WTC11 (cell line): ENCODE results near the gene AKAP8. TPM values are rescaled to one million over a fixed set of nuclear protein-coding genes. Genes with fewer than 3 reads are reported as not detected.

ENCODE experiments used
- ATAC-seq: fragments of 200-7000 bp; cut with Tn5 transposase; 2 replicates; pipeline ENCODE4 v1.10.0; 2021; ENCODE audit warnings: mild to moderate bottlenecking, moderate library complexity
- CTCF ChIA-PET: fragments of 300-600 bp; sonication (Branson Sonifier 250); formaldehyde crosslinking; loops from one replicate; lab custom pipeline; 2021; ENCODE audit warnings: antibody characterized with exemption; lab: Charles Lee
- POLR2A ChIA-PET: fragments of 350-600 bp; sonication (Branson Sonifier 250); formaldehyde crosslinking; loops from one replicate; lab custom pipeline; 2021; ENCODE audit warnings: antibody characterized with exemption; lab: Charles Lee
- DNase-seq: peaks from one replicate; pipeline ENCODE4 v3.0.0; 2021; ENCODE audit warnings: low spot score
- H3K27ac Mint-ChIP-seq: 2 replicates; pipeline ENCODE4 v1.8.0; 2021; ENCODE audit warnings: mixed read lengths
- H3K27me3 Mint-ChIP-seq: 2 replicates; pipeline ENCODE4 v1.8.0; 2021; ENCODE audit warnings: low read depth, mild to moderate bottlenecking, moderate library complexity, mixed read lengths
- H3K36me3 Mint-ChIP-seq: 2 replicates; pipeline ENCODE4 v1.8.0; 2021; ENCODE audit warnings: mixed read lengths
- H3K4me1 Mint-ChIP-seq: 2 replicates; pipeline ENCODE4 v1.8.0; 2022; ENCODE audit warnings: mixed read lengths
- H3K4me3 Mint-ChIP-seq: 2 replicates; pipeline ENCODE4 v1.8.0; 2021; ENCODE audit warnings: mild to moderate bottlenecking, moderate library complexity, mixed read lengths
- H3K9me3 Mint-ChIP-seq: 2 replicates; pipeline ENCODE4 v1.8.0; 2021; ENCODE audit warnings: mixed read lengths
- ATF1 ChIP-seq: sonication (generic); formaldehyde crosslinking; IDR thresholded peaks from 2 replicates; pipeline ENCODE4 v1.8.1; 2023; ENCODE audit warnings: mild to moderate bottlenecking, moderate library complexity, missing genetic modification reagents
- CBFB ChIP-seq: sonication (generic); formaldehyde crosslinking; IDR thresholded peaks from 2 replicates; pipeline ENCODE4 v1.8.1; 2022; ENCODE audit warnings: mild to moderate bottlenecking, low read depth, missing genetic modification reagents
- CREB1 ChIP-seq: sonication (generic); formaldehyde crosslinking; IDR thresholded peaks from 2 replicates; pipeline ENCODE4 v1.8.0; 2023; ENCODE audit warnings: mild to moderate bottlenecking, missing genetic modification reagents
- E2F5 ChIP-seq: sonication (generic); formaldehyde crosslinking; IDR thresholded peaks from 2 replicates; pipeline ENCODE4 v1.8.1; 2022; ENCODE audit warnings: mild to moderate bottlenecking, moderate library complexity, missing genetic modification reagents
- ELF4 ChIP-seq: sonication (generic); formaldehyde crosslinking; IDR thresholded peaks from 2 replicates; pipeline ENCODE4 v1.8.1; 2022; ENCODE audit warnings: low read depth, mild to moderate bottlenecking, moderate library complexity, missing genetic modification reagents
- ERG ChIP-seq: fragments of 250-450 bp; sonication (Bioruptor Pico); IDR thresholded peaks from 2 replicates; pipeline ENCODE4 v1.8.0; 2021; ENCODE audit warnings: mild to moderate bottlenecking
- ETV6 ChIP-seq: sonication (generic); formaldehyde crosslinking; IDR thresholded peaks from 2 replicates; pipeline ENCODE4 v1.8.1; 2022; ENCODE audit warnings: mild to moderate bottlenecking, missing genetic modification reagents
- FOXP4 ChIP-seq: sonication (generic); formaldehyde crosslinking; IDR thresholded peaks from 2 replicates; pipeline ENCODE4 v1.8.0; 2022; ENCODE audit warnings: mild to moderate bottlenecking, missing genetic modification reagents
- HMGXB4 ChIP-seq: sonication (generic); formaldehyde crosslinking; IDR thresholded peaks from 2 replicates; pipeline ENCODE4 v1.8.1; 2023; ENCODE audit warnings: mild to moderate bottlenecking, moderate library complexity, missing genetic modification reagents
- IRF1 ChIP-seq: sonication (generic); formaldehyde crosslinking; IDR thresholded peaks from 2 replicates; pipeline ENCODE4 v1.8.0; 2023; ENCODE audit warnings: missing genetic modification reagents
- JUN ChIP-seq: sonication (generic); formaldehyde crosslinking; IDR thresholded peaks from 2 replicates; pipeline ENCODE4 v1.8.0; 2023; ENCODE audit warnings: mild to moderate bottlenecking, missing genetic modification reagents
- KAT7 ChIP-seq: sonication (generic); formaldehyde crosslinking; IDR thresholded peaks from 2 replicates; pipeline ENCODE4 v1.8.1; 2023; ENCODE audit warnings: missing genetic modification reagents, mild to moderate bottlenecking, borderline replicate concordance
- MYBL2 ChIP-seq: sonication (generic); formaldehyde crosslinking; IDR thresholded peaks from 2 replicates; pipeline ENCODE4 v1.8.1; 2023; ENCODE audit warnings: mild to moderate bottlenecking, moderate library complexity, missing genetic modification reagents
- NFATC4 ChIP-seq: fragments of 250-450 bp; sonication (Bioruptor Pico); IDR thresholded peaks from 2 replicates; pipeline ENCODE4 v1.9.0; 2021; ENCODE audit warnings: mild to moderate bottlenecking
- NR1H2 ChIP-seq: sonication (generic); formaldehyde crosslinking; IDR thresholded peaks from 2 replicates; pipeline ENCODE4 v1.9.0; 2021; ENCODE audit warnings: mild to moderate bottlenecking, moderate library complexity, missing genetic modification reagents
- PRDM15 ChIP-seq: sonication (generic); formaldehyde crosslinking; IDR thresholded peaks from 2 replicates; pipeline ENCODE4 v1.8.0; 2022; ENCODE audit warnings: missing genetic modification reagents
- PRRX2 ChIP-seq: fragments of 250-450 bp; sonication (Bioruptor Pico); IDR thresholded peaks from 2 replicates; pipeline ENCODE4 v1.8.0; 2021; ENCODE audit warnings: mild to moderate bottlenecking
- TEAD4 ChIP-seq: sonication (generic); formaldehyde crosslinking; IDR thresholded peaks from 2 replicates; pipeline ENCODE4 v1.8.0; 2022; ENCODE audit warnings: mild to moderate bottlenecking, missing genetic modification reagents
- TP53 ChIP-seq: sonication (generic); formaldehyde crosslinking; IDR thresholded peaks from 2 replicates; pipeline ENCODE4 v1.8.1; 2023; ENCODE audit warnings: mild to moderate bottlenecking, missing genetic modification reagents
- ZBTB21 ChIP-seq: sonication (generic); formaldehyde crosslinking; IDR thresholded peaks from 2 replicates; pipeline ENCODE4 v1.8.1; 2023; ENCODE audit warnings: mild to moderate bottlenecking, missing genetic modification reagents, borderline replicate concordance
- ZMAT4 ChIP-seq: fragments of 250-450 bp; sonication (Bioruptor Pico); IDR thresholded peaks from 2 replicates; pipeline ENCODE4 v1.9.0; 2021; ENCODE audit warnings: mild to moderate bottlenecking
- ZNF121 ChIP-seq: sonication (generic); formaldehyde crosslinking; IDR thresholded peaks from 2 replicates; pipeline ENCODE4 v1.8.0; 2023; ENCODE audit warnings: missing genetic modification reagents
- ZNF219 ChIP-seq: sonication (generic); formaldehyde crosslinking; IDR thresholded peaks from 2 replicates; pipeline ENCODE4 v1.8.0; 2023; ENCODE audit warnings: missing genetic modification reagents, mild to moderate bottlenecking, borderline replicate concordance
- ZNF671 ChIP-seq: fragments of 250-450 bp; sonication (Bioruptor Pico); IDR thresholded peaks from 2 replicates; pipeline ENCODE4 v1.8.0; 2021; ENCODE audit warnings: mild to moderate bottlenecking
- total RNA-seq: library from RNA; stranded (reverse); gene quantifications from 3 replicates; pipeline ENCODE4 v1.2.3, GENCODE V29; 2021

Gene AKAP8
- total RNA-seq, 1 experiment from 2014 or later, result 65.9 TPM

GRCh38 chr19:15381864-15382263 is 2.3 kb upstream of the AKAP8 start:
- Mint-ChIP-seq H3K27ac (peak overlapping the region; percentile 82), H3K4me3 (peak overlapping the region; percentile 86), H3K4me1 (peaks cover 26% of the 10 kb centered on the region), H3K36me3 (peaks cover 5% of the 10 kb centered on the region; the same call in 1 of the 2 replicates), H3K9me3 (no peaks in the 10 kb centered on the region), H3K27me3 (no peaks in the 10 kb centered on the region)
- TF ChIP-seq ZBTB21 (CRISPR knock-in tag) (no peak), ZNF121 (CRISPR knock-in tag) (no peak), ZNF219 (no peak), NR1H2 (CRISPR knock-in tag) (no peak), CREB1 (CRISPR knock-in tag) (no peak), ELF4 (CRISPR knock-in tag) (no peak), NFATC4 (CRISPR knock-in tag) (no peak), TEAD4 (CRISPR knock-in tag) (no peak), TP53 (CRISPR knock-in tag) (no peak), PRRX2 (no peak), ZMAT4 (CRISPR knock-in tag) (no peak)
- DNase-seq (no peak), ATAC-seq (no peak)
- CTCF ChIA-PET, result no interaction called here
- POLR2A ChIA-PET, result interaction anchor here (1.6 kb wide), 1 partner anchor 37 kb away, joined by 5 read pairs; the partner anchor contains the start of gene AKAP8L

- peaks cover 29% of the 10 kb centered on the region for H3K4me1 Mint-ChIP-seq
- ChIA-PET CTCF (no interaction called here), POLR2A (no interaction called here)
- ATAC-seq, result no peak
- H3K27ac Mint-ChIP-seq, result peak overlapping the region; percentile 82
- H3K4me3 Mint-ChIP-seq, result peak overlapping the region; percentile 86
- DNase-seq, result no peak
- H3K27me3 Mint-ChIP-seq, result no peaks in the 10 kb centered on the region
- TF ChIP-seq CREB1 (CRISPR knock-in tag) (no peak), KAT7 (no peak), TEAD4 (CRISPR knock-in tag) (no peak), ERG (no peak), CBFB (CRISPR knock-in tag) (no peak), ETV6 (CRISPR knock-in tag) (no peak), MYBL2 (CRISPR knock-in tag) (no peak), ATF1 (no peak), TP53 (CRISPR knock-in tag) (no peak), E2F5 (CRISPR knock-in tag) (no peak), HMGXB4 (CRISPR knock-in tag) (no peak), ZNF671 (CRISPR knock-in tag) (no peak), PRDM15 (CRISPR knock-in tag) (no peak), ZNF121 (CRISPR knock-in tag) (no peak), IRF1 (CRISPR knock-in tag) (no peak), FOXP4 (CRISPR knock-in tag) (no peak), JUN (CRISPR knock-in tag) (no peak)
- no peaks in the 10 kb centered on the region for H3K9me3 Mint-ChIP-seq
- H3K36me3 Mint-ChIP-seq, result peaks cover 4% of the 10 kb centered on the region; the same call in 1 of the 2 replicates
Observed at GRCh38 chr19:15381429-15381828, 1.8 kb upstream of the AKAP8 start.
